GM23248 (cell line): ENCODE data around the gene EPGN.

Experiments
- EZH2 ChIP-seq: fragments of 200-600 bp; sonication (generic); IDR thresholded peaks from 2 replicates; pipeline ENCODE4 v1.6.1; 2018; ENCODE audit warnings: antibody characterized with exemption, mild to moderate bottlenecking; ENCODE audit not compliant: insufficient read depth, poor library complexity, severe bottlenecking
- EZH2phosphoT487 ChIP-seq: fragments of 200-600 bp; sonication (generic); IDR thresholded peaks from 2 replicates; pipeline ENCODE4 v1.6.1; 2018; ENCODE audit warnings: antibody characterized with exemption, moderate library complexity, mild to moderate bottlenecking, low read depth; ENCODE audit not compliant: insufficient read depth

- TF ChIP-seq EZH2 (no peak), EZH2phosphoT487 (no peak)
These were observed 4.1 kb upstream of the EPGN start for GRCh38 chr4:74304095-74304625.
